Measurements from ENCODE around the gene SPINT1.

SPINT1 gene

GRCh38 chr15:40877694-40878093 lies 33.8 kb downstream of the SPINT1 start:
- DNase-seq (ENCODE audit: low read depth, low spot score) = no peak
- ChIA-PET CTCF (interaction anchor here (3.6 to 4.1 kb wide), 2 partner anchors 13 to 17 kb away, joined by 23 to 34 read pairs; partner anchors contain the start of gene VPS18), POLR2A (no interaction called here)
- TF ChIP-seq CTCF (IDR thresholded peaks at IDR 0.05; ENCODE audit: insufficient read depth, low read length, missing control alignments) = no peak
- no peak overlapping the region for H3K4me3 ChIP-seq (ENCODE audit: low read depth, low read length)

- POLR2A ChIA-PET = no interaction called here
- no peak overlapping the region for H3K4me3 ChIP-seq (ENCODE audit: low read depth, low read length)
- DNase-seq (ENCODE audit: low read depth, low spot score) = no peak
- CTCF ChIA-PET = interaction anchor here (3.6 to 4.1 kb wide), 2 partner anchors 12 to 16 kb away, joined by 23 to 34 read pairs; partner anchors contain the start of gene VPS18
- no peak for TF ChIP-seq CTCF (IDR thresholded peaks at IDR 0.05; ENCODE audit: insufficient read depth, low read length, missing control alignments)
Observed at GRCh38 chr15:40878785-40879184, 34.9 kb downstream of the SPINT1 start.

GRCh38 chr15:40879609-40880008 lies 35.8 kb downstream of the SPINT1 start:
- DNase-seq (ENCODE audit: low read depth, low spot score) = no peak
- TF ChIP-seq CTCF (IDR thresholded peaks at IDR 0.05; ENCODE audit: insufficient read depth, low read length, missing control alignments) = no peak
- POLR2A ChIA-PET = no interaction called here
- CTCF ChIA-PET = interaction anchor here (3.6 to 4.1 kb wide), 2 partner anchors 11 to 15 kb away, joined by 23 to 34 read pairs; partner anchors contain the start of gene VPS18
- H3K4me3 ChIP-seq (ENCODE audit: low read depth, low read length) = no peak overlapping the region

GRCh38 chr15:40881351-40881750 lies 37.5 kb downstream of the SPINT1 start:
- POLR2A ChIA-PET = no interaction called here
- no peak overlapping the region for H3K4me3 ChIP-seq (ENCODE audit: low read depth, low read length)
- no peak for TF ChIP-seq CTCF (IDR thresholded peaks at IDR 0.05; ENCODE audit: insufficient read depth, low read length, missing control alignments)
- CTCF ChIA-PET = interaction anchor here (1.5 to 3.6 kb wide), 2 partner anchors 10 to 13 kb away, joined by 14 to 42 read pairs; partner anchors contain the start of gene VPS18
- DNase-seq (ENCODE audit: low read depth, low spot score) = no peak

GRCh38 chr15:40886586-40886985 lies 42.7 kb downstream of the SPINT1 start:
- CTCF ChIA-PET = no interaction called here
- DNase-seq (ENCODE audit: low read depth, low spot score) = no peak
- H3K4me3 ChIP-seq (ENCODE audit: low read depth, low read length) = no peak overlapping the region
- POLR2A ChIA-PET = no interaction called here
- TF ChIP-seq CTCF (IDR thresholded peaks at IDR 0.05; ENCODE audit: insufficient read depth, low read length, missing control alignments) = no peak

GRCh38 chr15:40889112-40889511 lies 45.3 kb downstream of the SPINT1 start:
- no peak overlapping the region for H3K4me3 ChIP-seq (ENCODE audit: low read depth, low read length)
- ChIA-PET CTCF (interaction anchor here (4.5 kb wide), 1 partner anchor 11 kb away, joined by 34 read pairs; no protein-coding TSS in a partner anchor), POLR2A (no interaction called here)
- TF ChIP-seq CTCF (IDR thresholded peaks at IDR 0.05; ENCODE audit: insufficient read depth, low read length, missing control alignments) = no peak
- no peak for DNase-seq (ENCODE audit: low read depth, low spot score)
